ENCODE results near the gene PRR12. TPM values are rescaled to one million over a fixed set of nuclear protein-coding genes. Genes with fewer than 3 reads are reported as not detected.

PRR12 gene
- total and polyA plus RNA-seq, 4 donors: 0.86 to 3.5 (median 2.8) TPM

DNA sequence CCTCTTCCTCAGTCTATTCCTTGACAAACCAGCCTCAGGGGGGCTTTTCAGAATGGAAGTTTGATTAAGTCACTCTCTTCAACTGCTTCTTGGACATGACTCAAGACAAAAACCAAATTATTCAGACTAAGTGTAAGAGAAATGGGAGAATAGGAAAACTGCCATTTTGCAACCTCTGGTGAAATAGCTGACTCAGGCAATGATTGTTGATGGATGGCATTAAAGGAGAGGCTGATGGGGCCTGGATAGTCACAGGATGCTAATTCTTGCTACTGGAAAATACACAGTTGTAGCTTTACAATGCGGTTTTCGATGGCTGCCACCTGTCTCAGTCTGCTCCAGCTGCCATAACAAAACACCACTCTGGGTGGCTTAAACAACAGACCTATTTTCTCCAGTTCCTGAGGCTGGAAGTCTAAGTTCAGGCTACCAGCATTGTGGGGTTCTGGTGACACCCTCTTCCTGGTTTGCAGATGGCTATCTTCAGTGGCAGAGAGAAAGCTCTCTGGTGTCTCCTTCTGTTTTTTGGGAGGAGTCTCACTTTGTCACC, 16.7 kb upstream of the PRR12 start:
- H3K4me1 ChIP-seq (ENCODE audit: control insufficient read depth in 4 of 4, insufficient read depth in 4 of 4, low read length in 3 of 4): peaks cover 0 to 20% (median 18%) of the 10 kb centered on the region in 4 donors
- TF ChIP-seq HNF4A (conservative IDR thresholded peaks at IDR 0.05): no peak
- TF ChIP-seq SP1 (IDR thresholded peaks at IDR 0.05): no peak
- no peak for TF ChIP-seq JUND (IDR thresholded peaks at IDR 0.05)
- no peak for TF ChIP-seq EGR1 (IDR thresholded peaks at IDR 0.05; ENCODE audit: low read depth in 2 of 2)
- TF ChIP-seq ATF3 (IDR thresholded peaks at IDR 0.05): no peak
- no peak for TF ChIP-seq RAD21 (IDR thresholded peaks at IDR 0.05)
- no peak for TF ChIP-seq CTCF (IDR thresholded peaks at IDR 0.05; ENCODE audit: low read depth, low read length, missing input control)
- no peak for TF ChIP-seq YY1 (IDR thresholded peaks at IDR 0.05)
- no peak for TF ChIP-seq REST (IDR thresholded peaks at IDR 0.05)
- TF ChIP-seq TAF1 (conservative IDR thresholded peaks at IDR 0.05): no peak
- TF ChIP-seq FOXA1 (IDR thresholded peaks at IDR 0.05): no peak
- TF ChIP-seq HNF4G (IDR thresholded peaks at IDR 0.05): no peak
- no peak for TF ChIP-seq GABPA (IDR thresholded peaks at IDR 0.05 in 1 of 2, conservative IDR thresholded peaks at IDR 0.05 in 1 of 2)
- no peak for TF ChIP-seq NR2F2 (IDR thresholded peaks at IDR 0.05)
- no peak for TF ChIP-seq RXRA (IDR thresholded peaks at IDR 0.05)
- TF ChIP-seq, protein P1, sequence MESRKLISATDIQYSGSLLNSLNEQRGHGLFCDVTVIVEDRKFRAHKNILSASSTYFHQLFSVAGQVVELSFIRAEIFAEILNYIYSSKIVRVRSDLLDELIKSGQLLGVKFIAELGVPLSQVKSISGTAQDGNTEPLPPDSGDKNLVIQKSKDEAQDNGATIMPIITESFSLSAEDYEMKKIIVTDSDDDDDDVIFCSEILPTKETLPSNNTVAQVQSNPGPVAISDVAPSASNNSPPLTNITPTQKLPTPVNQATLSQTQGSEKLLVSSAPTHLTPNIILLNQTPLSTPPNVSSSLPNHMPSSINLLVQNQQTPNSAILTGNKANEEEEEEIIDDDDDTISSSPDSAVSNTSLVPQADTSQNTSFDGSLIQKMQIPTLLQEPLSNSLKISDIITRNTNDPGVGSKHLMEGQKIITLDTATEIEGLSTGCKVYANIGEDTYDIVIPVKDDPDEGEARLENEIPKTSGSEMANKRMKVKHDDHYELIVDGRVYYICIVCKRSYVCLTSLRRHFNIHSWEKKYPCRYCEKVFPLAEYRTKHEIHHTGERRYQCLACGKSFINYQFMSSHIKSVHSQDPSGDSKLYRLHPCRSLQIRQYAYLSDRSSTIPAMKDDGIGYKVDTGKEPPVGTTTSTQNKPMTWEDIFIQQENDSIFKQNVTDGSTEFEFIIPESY (IDR thresholded peaks at IDR 0.05): no peak
- TF ChIP-seq MAX (IDR thresholded peaks at IDR 0.05): no peak
- TF ChIP-seq FOXA2 (IDR thresholded peaks at IDR 0.05): no peak
- 90% methylated on average over 2 of the region's 2 CpGs for WGBS

More for the DNA sequence above, 16.7 kb upstream of the PRR12 start:
- no peak overlapping the region for H3K9ac ChIP-seq (ENCODE audit: low read depth in 1 of 2, low read length in 2 of 2)
- no peaks in the 10 kb centered on the region for H3K9me3 ChIP-seq (ENCODE audit: control insufficient read depth in 4 of 4, low read length in 3 of 4)
- H3K4me3 ChIP-seq (ENCODE audit: low read depth in 1 of 3, low read length in 3 of 3): no peak overlapping the region
- H3K27me3 ChIP-seq (ENCODE audit: control insufficient read depth in 4 of 4, insufficient read depth in 4 of 4, low read length in 3 of 4): no peaks in the 10 kb centered on the region
- no peak for DNase-seq (ENCODE audit: low spot score)
- no peak overlapping the region for H3K27ac ChIP-seq (ENCODE audit: low read depth in 1 of 2, low read length in 2 of 2)
- peaks cover 0 to 10% (median 4%) of the 10 kb centered on the region in 4 donors for H3K36me3 ChIP-seq (ENCODE audit: control insufficient read depth in 4 of 4, insufficient read depth in 3 of 4, low read depth in 1 of 4, low read length in 3 of 4)

All from liver (tissue), 9 donors.